Esophagus squamous epithelium (tissue), 4 donors: ENCODE results near the gene SLC35E2B.
"Not testable (repeated sequence)": the region's sequence is repeated elsewhere in the genome, so short reads cannot be mapped to it uniquely, and the experiment has no call there.

Source experiments
- POLR2A ChIP-seq, 4 donors: fragments of 450-650 bp; IDR thresholded peaks; one replicate each; pipeline ENCODE4 v1.6.1; 2017; ENCODE audit warnings: antibody characterized with exemption in 4 of 4, mild to moderate bottlenecking in 4 of 4, moderate library complexity in 3 of 4
- TF ChIP-seq, protein P1 (sequence below), 6 experiments: fragments of 450-650 bp in 4 of 6; fragments of 200-600 bp in 2 of 6; sonication (generic) in 2 of 6; IDR thresholded peaks; one replicate each; pipeline ENCODE4 v1.5.1; 2016 to 2019; ENCODE audit warnings: antibody characterized with exemption in 6 of 6, mild to moderate bottlenecking in 4 of 6, moderate library complexity in 4 of 6

DNA sequence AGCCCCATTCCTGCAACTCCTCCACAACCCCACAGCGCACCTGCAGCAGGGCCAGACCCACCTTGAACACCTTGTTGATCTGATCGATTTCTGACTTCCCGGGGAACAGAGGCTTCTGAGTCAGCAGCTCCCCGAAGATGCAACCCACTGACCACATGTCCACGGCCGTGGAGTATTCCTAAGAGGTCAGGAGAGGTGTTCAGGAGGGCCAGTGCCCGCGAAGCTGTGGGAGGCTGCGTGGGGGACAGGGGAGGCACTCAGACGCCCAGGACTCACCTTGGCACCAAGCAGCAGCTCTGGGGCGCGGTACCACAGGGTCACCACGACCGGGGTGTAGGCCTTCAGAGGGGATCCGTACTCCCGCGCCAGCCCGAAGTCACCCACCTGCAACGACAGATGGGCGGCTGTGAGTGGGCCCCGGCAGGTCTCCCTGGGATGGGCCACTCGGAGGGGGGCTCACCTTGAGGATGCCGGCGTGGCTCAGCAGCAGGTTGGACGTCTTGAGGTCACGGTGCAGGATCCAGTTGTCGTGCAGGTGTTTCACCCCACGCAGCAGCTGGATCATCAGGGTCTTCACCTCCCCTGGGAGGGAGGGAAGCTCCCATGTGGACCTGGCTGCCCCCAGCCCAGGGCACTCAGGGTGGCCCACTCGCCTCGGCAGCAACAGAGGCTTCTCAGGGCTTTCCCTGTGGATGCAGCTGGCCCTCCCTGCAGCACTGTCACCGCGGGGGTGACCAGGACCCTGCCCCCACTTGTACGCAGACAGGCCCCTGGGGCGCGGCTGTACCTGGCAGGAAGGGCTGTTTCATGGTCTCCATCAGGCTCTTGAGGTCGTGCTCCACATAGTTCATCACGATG is 55.7 kb downstream of the SLC35E2B start:
- TF ChIP-seq, protein P1, sequence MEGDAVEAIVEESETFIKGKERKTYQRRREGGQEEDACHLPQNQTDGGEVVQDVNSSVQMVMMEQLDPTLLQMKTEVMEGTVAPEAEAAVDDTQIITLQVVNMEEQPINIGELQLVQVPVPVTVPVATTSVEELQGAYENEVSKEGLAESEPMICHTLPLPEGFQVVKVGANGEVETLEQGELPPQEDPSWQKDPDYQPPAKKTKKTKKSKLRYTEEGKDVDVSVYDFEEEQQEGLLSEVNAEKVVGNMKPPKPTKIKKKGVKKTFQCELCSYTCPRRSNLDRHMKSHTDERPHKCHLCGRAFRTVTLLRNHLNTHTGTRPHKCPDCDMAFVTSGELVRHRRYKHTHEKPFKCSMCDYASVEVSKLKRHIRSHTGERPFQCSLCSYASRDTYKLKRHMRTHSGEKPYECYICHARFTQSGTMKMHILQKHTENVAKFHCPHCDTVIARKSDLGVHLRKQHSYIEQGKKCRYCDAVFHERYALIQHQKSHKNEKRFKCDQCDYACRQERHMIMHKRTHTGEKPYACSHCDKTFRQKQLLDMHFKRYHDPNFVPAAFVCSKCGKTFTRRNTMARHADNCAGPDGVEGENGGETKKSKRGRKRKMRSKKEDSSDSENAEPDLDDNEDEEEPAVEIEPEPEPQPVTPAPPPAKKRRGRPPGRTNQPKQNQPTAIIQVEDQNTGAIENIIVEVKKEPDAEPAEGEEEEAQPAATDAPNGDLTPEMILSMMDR (IDR thresholded peaks at IDR 0.05), result not testable (repeated sequence)
- TF ChIP-seq POLR2A (IDR thresholded peaks at IDR 0.05), result not testable (repeated sequence)
